Measurements from ENCODE around the gene JPH3.

The JPH3 gene

DNA sequence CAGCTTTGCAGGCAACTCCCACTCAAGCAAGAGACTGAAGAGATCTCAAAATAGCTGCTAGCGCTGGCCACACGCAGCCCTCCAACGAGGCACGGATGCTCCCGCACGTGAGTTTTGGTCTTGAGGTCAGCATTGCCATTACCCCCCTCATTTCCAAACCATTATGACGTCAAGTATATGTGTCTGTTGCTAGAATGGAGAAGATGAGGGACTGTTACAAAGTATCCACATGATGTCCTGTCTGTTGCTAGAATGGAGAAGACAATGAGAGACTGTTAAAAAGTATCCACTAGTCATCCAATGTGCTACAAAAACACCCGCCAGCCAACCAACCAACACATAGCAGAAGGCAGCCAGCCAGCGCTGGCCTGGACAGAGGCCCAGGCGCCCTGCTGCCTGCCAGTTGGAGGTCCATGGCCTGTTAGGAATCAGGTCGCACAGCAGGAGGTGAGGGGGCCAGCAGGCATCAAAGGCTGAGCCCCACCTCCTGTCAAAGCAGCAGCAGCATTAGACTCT lies 138.7 kb downstream of the JPH3 start:
- H3K9ac ChIP-seq (ENCODE audit: low read depth in 1 of 2, low read length in 2 of 2): no peak overlapping the region
- H3K9me3 ChIP-seq (ENCODE audit: control insufficient read depth in 1 of 2, low read length in 2 of 2): no peaks in the 10 kb centered on the region
- H3K4me3 ChIP-seq (ENCODE audit: low read depth in 1 of 2, low read length in 2 of 2): no peak overlapping the region
- H3K27me3 ChIP-seq (ENCODE audit: control insufficient read depth in 1 of 2, insufficient read depth in 2 of 2, low read length in 2 of 2): no peaks in the 10 kb centered on the region
- H3K27ac ChIP-seq (ENCODE audit: low read depth, low read length): no peak overlapping the region
- peaks cover 15 to 62% of the 10 kb centered on the region in 2 donors for H3K36me3 ChIP-seq (ENCODE audit: control insufficient read depth in 1 of 2, insufficient read depth in 2 of 2, low read length in 2 of 2)
- no peaks in the 10 kb centered on the region for H3K4me1 ChIP-seq (ENCODE audit: control insufficient read depth in 1 of 2, insufficient read depth in 2 of 2, low read length in 2 of 2)

- Histone ChIP-seq H3K9me3 (ENCODE audit: control insufficient read depth in 1 of 2, low read length in 2 of 2) (no peaks in the 10 kb centered on the region), H3K27me3 (ENCODE audit: control insufficient read depth in 1 of 2, insufficient read depth in 2 of 2, low read length in 2 of 2) (no peaks in the 10 kb centered on the region), H3K27ac (ENCODE audit: low read depth, low read length) (no peak overlapping the region), H3K36me3 (ENCODE audit: control insufficient read depth in 1 of 2, insufficient read depth in 2 of 2, low read length in 2 of 2) (peaks cover 18 to 64% of the 10 kb centered on the region in 2 donors), H3K9ac (ENCODE audit: low read depth in 1 of 2, low read length in 2 of 2) (no peak overlapping the region), H3K4me1 (ENCODE audit: control insufficient read depth in 1 of 2, insufficient read depth in 2 of 2, low read length in 2 of 2) (no peaks in the 10 kb centered on the region), H3K4me3 (ENCODE audit: low read depth in 1 of 2, low read length in 2 of 2) (no peak overlapping the region)
These were observed 139.6 kb downstream of the JPH3 start for GRCh38 chr16:87741700-87742415.

- no peaks in the 10 kb centered on the region for H3K9me3 ChIP-seq (ENCODE audit: control insufficient read depth in 1 of 2, low read length in 2 of 2)
- H3K36me3 ChIP-seq (ENCODE audit: control insufficient read depth in 1 of 2, insufficient read depth in 2 of 2, low read length in 2 of 2): peaks cover 28 to 70% of the 10 kb centered on the region in 2 donors
- H3K27me3 ChIP-seq (ENCODE audit: control insufficient read depth in 1 of 2, insufficient read depth in 2 of 2, low read length in 2 of 2): no peaks in the 10 kb centered on the region
- H3K4me1 ChIP-seq (ENCODE audit: control insufficient read depth in 1 of 2, insufficient read depth in 2 of 2, low read length in 2 of 2): no peaks in the 10 kb centered on the region
- no peak overlapping the region for H3K9ac ChIP-seq (ENCODE audit: low read depth in 1 of 2, low read length in 2 of 2)
- H3K4me3 ChIP-seq (ENCODE audit: low read depth in 1 of 2, low read length in 2 of 2): no peak overlapping the region
- H3K27ac ChIP-seq (ENCODE audit: low read depth, low read length): no peak overlapping the region
These were observed 140.6 kb downstream of the JPH3 start for GRCh38 chr16:87742781-87743490.

GRCh38 chr16:87744750-87745514 lies 142.6 kb downstream of the JPH3 start:
- Histone ChIP-seq H3K4me1 (ENCODE audit: control insufficient read depth in 1 of 2, insufficient read depth in 2 of 2, low read length in 2 of 2) (no peaks in the 10 kb centered on the region), H3K27ac (ENCODE audit: low read depth, low read length) (no peak overlapping the region), H3K9me3 (ENCODE audit: control insufficient read depth in 1 of 2, low read length in 2 of 2) (no peaks in the 10 kb centered on the region), H3K27me3 (ENCODE audit: control insufficient read depth in 1 of 2, insufficient read depth in 2 of 2, low read length in 2 of 2) (no peaks in the 10 kb centered on the region), H3K36me3 (ENCODE audit: control insufficient read depth in 1 of 2, insufficient read depth in 2 of 2, low read length in 2 of 2) (peaks cover 30 to 76% of the 10 kb centered on the region in 2 donors), H3K4me3 (ENCODE audit: low read depth in 1 of 2, low read length in 2 of 2) (no peak overlapping the region), H3K9ac (ENCODE audit: low read depth in 1 of 2, low read length in 2 of 2) (no peak overlapping the region)

DNA sequence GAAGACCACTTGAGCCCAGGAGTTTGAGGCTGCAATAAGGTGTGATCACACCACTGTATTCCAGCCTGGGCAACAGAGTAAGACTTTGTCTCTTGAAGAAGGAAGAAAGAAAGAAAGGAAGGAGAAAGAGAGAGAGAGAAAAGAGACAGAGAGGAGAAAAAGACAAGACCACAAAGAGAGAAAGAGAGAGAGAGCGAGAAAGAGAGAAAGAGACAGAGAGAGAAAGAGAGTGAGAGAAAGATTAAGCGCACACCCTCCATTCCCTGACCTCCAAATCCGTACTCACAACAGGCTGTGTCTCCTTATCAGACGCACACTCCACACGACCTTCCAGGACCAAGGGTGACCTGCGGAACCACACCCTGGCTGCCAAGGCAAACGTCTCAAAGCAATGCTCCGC lies 143.9 kb downstream of the JPH3 start:
- Histone ChIP-seq H3K4me1 (ENCODE audit: control insufficient read depth in 1 of 2, insufficient read depth in 2 of 2, low read length in 2 of 2) (no peaks in the 10 kb centered on the region), H3K36me3 (ENCODE audit: control insufficient read depth in 1 of 2, insufficient read depth in 2 of 2, low read length in 2 of 2) (peaks cover 30 to 76% of the 10 kb centered on the region in 2 donors), H3K4me3 (ENCODE audit: low read depth in 1 of 2, low read length in 2 of 2) (no peak overlapping the region), H3K27me3 (ENCODE audit: control insufficient read depth in 1 of 2, insufficient read depth in 2 of 2, low read length in 2 of 2) (no peaks in the 10 kb centered on the region), H3K27ac (ENCODE audit: low read depth, low read length) (no peak overlapping the region), H3K9me3 (ENCODE audit: control insufficient read depth in 1 of 2, low read length in 2 of 2) (no peaks in the 10 kb centered on the region), H3K9ac (ENCODE audit: low read depth in 1 of 2, low read length in 2 of 2) (no peak overlapping the region)
